ENCODE measurements around the gene CFAP100.

CFAP100 gene

DNA sequence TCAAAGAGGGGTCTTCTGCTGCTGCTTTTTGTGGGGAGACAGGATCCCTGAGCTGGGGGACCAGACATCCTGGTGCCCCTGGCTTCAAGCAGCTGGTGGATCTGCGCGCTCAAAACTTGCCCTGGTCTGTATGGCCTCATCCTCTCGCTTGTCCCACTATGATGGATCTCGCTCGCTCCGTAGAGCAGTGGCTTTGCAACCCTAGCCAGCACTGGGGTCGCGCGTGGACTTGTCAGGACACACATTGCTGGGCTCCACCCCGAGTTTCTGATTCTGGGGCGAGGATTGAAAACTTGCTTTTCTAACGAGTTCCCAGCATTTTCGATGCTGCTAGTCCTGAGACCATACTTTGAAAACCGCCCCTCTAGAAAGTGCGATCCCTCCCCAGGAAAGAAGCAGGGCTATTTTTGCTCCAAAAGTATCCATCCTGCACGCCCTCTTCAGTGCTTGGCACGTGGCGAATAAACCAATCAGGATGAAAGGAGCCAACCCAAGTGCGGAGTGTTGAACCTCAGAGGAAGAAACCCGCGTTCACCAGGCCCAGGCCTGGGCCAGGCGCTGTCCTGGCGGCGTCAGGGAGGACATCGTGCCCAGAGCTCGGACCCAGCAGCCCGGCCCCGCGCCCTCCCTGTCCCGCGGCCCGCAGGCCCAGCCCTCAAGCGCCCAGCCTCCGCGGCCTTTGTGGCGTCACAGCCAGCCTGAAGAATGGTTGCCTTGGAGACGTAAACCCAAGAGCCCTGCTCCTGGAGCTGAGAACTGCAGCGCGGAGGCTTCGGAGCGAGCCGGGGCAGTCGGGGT, at the start of gene CFAP100:
TSS of gene CFAP100 (plus strand) at position 731 of the 798 bp plus-strand sequence. CDS start 1,092 bp downstream, outside the sequence.
- no peak for DNase-seq (ENCODE audit: low read depth in 1 of 2, low spot score in 1 of 2)

DNA sequence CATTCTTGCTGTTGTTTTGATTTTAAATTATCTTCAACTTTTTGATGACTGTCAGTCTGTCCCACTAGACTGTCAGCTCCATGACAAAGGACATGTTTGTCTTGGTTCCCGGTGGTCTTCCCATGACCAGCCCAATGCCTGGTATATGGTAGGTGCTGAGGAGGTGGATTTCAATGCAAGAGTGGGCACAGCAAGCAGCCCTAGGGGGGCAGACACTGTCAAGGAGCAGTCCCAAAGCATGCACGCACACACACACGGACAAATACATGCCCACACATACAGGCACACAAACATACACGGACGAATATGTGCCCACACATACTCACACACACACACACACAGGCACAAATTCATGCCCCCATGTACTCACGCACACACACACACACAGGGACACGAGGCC, 49.5 kb upstream of the CFAP100 start:
- no peak for DNase-seq (ENCODE audit: low read depth in 1 of 2, low spot score in 1 of 2)

- no peak for DNase-seq (ENCODE audit: low read depth in 1 of 2, low spot score in 1 of 2)
Measured at GRCh38 chr3:126345641-126346460, 48.9 kb upstream of the CFAP100 start.

DNA sequence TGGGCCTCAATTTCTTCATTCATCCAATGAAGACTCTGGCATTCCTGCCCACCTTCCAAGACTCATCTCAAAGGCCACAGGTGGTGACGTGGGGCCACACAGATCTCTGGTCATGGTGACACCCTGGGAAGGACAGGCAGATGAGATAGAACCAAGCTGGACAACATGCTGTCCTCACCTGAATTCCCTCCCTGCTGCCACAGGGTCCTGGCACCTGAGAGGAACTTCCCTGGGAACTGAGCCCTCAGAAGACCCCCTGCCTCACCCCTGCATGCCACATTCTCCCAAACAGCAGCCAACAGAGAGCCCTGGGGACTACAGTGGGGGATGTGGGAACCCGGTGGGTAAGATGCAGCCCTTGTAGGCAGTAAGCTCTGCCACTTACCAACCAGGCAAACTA, 48.2 kb upstream of the CFAP100 start:
- no peak for DNase-seq (ENCODE audit: low read depth in 1 of 2, low spot score in 1 of 2)

- no peak for DNase-seq (ENCODE audit: low read depth in 1 of 2, low spot score in 1 of 2)
Measured at GRCh38 chr3:126347543-126348161, 47.1 kb upstream of the CFAP100 start.

DNA sequence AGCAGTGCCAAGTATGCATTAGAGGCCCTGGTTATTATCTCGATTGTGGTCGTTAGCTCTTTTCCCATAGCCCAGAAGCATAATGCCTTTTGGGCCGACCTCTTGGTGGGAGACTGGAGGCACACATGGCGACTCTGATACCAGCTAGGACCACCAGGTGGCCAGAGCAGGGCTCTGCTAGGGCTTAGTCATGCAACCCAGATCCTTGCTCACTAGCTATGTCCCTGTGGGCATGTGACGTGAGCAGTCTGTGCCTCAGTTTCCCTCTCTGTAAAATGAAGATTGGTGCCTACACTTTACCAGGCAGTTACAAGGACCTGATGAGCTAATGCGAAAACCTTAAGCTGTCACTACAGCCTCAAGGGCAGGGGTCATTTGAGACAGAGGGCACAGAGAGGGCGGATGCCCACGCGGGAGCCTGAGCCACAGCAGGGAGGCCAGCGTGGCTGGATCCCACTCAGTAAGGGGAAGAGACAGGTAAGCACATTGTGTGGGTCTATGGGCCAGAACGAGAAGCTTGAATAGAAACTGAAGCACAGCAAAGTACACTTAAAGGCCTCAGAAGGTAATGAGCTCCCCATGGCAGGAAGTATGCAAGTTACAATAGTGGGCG, 46.3 kb upstream of the CFAP100 start:
- DNase-seq (ENCODE audit: low read depth in 1 of 2, low spot score in 1 of 2): no peak

DNA sequence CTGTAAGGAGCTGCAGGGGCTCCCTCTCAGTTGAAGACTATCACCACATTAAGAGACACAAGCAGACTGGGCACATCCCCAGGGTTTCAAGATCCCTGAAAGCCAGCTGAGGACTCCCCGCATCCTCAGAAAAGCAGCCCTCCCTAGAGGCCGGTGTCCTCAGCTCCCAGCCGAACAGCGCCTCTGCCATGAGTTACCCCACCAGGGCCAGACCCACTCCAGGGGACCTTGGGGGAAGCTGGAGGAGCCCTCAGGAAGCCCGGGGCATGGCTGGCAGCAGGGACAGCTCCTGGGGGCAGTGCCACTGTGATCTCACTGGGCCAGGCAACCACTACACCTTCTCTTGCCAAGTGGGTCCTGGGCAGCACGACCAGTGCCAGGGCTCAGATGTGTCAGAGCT, 45.6 kb upstream of the CFAP100 start:
- DNase-seq (ENCODE audit: low read depth in 1 of 2, low spot score in 1 of 2): no peak

DNA sequence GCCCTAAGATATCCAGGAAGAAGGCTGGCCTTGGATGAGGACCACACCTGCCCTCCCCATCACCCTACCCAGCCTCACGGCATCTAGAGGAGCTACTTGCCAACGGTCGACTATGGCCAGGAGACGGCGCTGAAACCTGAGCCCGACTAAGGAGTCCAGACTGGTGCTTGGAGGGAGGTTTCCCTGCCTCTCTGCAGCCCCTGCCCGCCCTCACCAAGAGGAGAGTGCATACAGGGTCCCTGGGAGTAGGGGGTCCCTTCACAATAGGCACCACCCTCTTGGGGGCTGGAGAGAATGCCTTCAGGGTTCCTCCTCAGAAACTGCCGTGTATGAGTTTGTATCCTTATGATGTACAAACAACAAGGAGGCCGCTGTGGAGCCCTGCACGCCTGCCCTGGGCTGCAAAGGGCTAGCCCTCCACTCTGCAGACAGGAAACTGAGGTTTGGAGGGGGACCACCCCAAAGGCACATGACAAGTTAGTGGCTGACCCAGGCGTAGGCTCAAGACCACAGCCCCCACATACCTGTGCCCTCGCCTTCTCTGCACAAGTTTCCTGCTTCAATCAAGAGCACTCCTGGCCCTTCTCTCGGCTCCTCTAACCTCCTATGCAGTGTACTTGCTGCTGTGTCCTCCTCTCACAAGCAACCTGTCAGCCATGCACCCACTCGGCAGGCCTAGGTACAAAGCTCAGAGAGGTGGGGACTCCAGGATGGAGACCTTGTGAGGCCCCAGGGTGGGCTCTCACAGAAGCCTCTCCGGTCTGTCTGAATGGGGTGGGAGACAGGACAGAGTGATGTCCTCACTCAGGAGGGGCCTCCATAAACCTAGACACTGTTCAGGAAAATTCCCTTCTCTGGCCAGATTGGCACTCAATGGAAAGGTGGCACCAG, 44.9 kb upstream of the CFAP100 start:
- DNase-seq (ENCODE audit: low read depth in 1 of 2, low spot score in 1 of 2): peak in 1 of 2 donors; percentile 0

DNA sequence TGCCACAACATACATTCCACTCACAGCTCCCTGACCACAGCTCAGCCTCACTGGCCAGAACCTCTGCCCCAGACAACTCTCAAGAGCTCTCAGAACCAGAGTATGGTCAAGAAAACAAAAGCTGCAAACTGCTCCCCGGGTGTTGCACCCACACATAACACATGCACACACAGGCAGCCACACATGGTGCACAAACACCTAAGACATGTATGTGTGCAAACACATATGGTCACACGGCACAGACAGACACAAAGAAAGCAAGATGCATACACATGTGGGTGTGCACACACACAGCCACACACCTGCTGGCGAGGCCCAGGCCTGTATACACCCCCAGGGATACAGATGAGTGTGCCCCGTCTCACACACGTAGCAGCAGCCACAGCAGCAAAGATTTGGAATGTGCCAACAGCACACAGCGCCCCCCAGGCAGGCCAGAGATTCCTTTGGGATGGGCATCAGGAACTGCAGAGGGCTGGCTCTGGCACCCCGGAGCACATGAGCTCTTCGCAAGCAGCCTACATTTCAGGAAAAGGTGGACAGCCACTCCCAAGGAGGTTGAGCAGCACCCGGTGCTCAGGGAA, 44.1 kb upstream of the CFAP100 start:
- DNase-seq (ENCODE audit: low read depth in 1 of 2, low spot score in 1 of 2): no peak

DNA sequence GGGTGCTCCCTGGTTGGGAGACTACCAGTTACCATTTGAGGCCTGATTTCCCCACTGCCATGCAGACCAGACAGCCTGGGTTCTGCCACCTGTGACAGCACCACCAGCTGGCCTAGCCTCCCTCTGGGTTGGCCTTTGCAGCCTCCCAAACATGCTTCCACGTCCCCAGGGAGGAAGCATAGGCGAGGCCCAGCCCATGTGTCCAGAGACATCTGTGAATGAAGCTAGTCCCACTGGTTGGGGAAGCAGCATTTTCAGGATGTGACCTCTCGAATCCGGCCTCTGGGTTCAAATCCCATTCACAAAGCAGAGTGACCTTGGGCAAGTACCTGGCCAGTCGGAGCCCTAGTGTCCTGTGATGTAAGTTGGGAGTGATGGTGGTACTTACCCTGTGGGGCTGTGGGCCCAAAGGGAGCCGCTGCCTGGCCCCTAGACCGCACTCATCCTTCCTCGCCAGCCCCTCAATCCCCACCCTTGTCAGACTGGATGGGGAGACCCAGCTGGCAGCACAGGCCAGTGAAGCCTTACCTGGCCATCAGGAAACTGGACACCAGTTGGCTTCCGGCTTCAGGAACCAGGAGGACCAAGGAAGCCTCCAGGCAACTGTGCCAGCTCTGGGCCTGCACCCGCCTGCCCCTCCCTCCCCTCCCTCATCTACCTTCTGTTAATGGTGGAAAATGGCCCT, 43.5 kb upstream of the CFAP100 start:
- DNase-seq (ENCODE audit: low read depth in 1 of 2, low spot score in 1 of 2): no peak

DNA sequence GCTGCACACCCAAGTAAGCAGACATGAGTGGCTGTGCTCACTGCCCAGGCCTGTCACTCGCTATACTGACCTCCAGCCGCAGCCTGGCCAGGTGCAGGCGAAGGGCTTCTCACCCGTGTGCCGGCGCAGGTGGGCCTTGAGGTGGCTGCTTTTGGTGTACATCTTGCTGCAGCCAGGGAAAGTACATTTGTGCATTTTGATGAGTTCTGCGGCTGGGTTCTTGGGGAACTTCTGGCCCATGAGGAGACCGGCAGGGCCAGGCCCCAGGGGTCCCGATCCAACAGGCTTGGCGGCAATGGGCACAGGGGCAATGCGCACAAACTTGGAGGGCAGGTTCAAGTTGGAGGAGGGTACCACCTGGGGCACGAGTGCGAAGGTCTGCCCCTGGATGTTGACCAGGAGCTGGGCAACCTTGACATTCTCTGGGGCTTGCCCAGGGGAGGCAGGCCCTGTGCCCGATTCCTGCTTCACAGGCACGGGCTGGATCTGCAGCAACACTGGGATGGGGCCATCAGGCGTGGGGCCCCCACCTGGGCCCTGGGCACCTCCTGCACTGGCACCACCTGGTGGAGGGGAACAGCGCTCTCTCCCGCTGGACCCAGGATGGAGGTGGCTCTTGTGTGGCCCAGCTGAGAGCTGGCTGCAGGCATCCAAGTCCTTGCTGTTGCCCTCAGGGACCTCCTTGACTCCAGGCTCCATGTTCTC, 42.8 kb upstream of the CFAP100 start:
- DNase-seq (ENCODE audit: low read depth in 1 of 2, low spot score in 1 of 2): no peak

GRCh38 chr3:126352476-126353454, 41.9 kb upstream of the CFAP100 start:
- DNase-seq (ENCODE audit: low read depth in 1 of 2, low spot score in 1 of 2): no peak

GRCh38 chr3:126353694-126354321, 40.9 kb upstream of the CFAP100 start:
- no peak for DNase-seq (ENCODE audit: low read depth in 1 of 2, low spot score in 1 of 2)

- no peak for DNase-seq (ENCODE audit: low read depth in 1 of 2, low spot score in 1 of 2)
Measured at GRCh38 chr3:126354776-126355175, 39.9 kb upstream of the CFAP100 start.

DNA sequence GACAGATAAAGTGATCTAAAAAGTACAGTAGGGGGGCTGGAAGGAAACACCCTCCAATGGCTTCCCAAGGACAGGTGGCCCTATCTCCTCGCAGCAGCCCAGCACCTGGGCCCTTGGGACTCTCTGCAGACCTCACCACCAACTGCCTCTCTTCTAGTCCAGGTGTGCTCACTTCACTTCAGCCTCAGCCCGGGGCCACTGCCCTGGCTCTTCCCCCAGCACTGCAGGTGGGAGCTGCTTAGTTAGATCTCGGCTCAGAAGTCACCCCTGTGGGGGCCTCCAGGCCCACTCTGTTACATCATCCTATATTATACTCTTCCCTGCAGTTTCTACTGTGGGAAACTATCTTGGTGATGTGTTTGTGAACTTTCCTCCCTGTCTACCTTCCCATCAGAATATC, 39.5 kb upstream of the CFAP100 start:
- DNase-seq (ENCODE audit: low read depth in 1 of 2, low spot score in 1 of 2): no peak

DNA sequence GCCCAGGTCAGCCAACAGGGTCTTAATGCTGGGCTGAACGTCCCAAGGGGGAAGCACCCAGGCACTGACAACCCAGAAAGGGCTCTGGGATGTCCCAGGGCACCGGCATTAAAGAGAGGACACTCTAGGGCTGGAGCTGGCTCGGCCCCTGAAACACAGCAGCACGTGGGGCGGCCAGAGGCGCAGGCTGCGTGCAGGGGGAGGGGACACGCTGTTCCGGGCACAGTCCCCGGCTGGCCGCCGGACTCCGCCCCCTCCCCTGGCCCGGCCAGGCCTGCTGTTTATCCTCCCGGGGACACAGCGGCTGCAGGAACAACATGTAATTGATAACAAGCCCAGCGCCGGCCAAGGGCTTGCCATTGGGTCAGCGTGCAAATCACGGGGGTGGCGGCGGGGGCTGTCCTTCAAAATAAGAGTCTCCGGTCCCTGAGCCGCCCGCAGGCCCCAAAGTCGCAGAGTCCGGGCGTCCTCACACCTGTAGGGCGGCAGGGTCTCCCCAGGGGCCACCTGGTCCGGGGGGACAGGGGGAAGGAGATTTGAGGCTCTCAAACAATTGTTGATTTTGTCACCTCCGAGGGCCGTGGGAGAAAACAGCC, 38.8 kb upstream of the CFAP100 start:
- DNase-seq (ENCODE audit: low read depth in 1 of 2, low spot score in 1 of 2): no peak
